Large intestine (tissue), 3 donors: ENCODE data around the gene TLR8. TPM values are rescaled to one million over a fixed set of nuclear protein-coding genes. Genes with fewer than 3 reads are reported as not detected.
A peak's percentile ranks its signal among the peaks of the same experiment; 100 is the strongest.
"Not testable (repeated sequence)": the region's sequence is repeated elsewhere in the genome, so short reads cannot be mapped to it uniquely, and the experiment has no call there.

ENCODE experiments used
- DNase-seq, 2 donors: peaks; one replicate each; pipeline versions ENCODE4 v3.0.0 to v3.0.0-alpha.2; 2013
- H3K27ac ChIP-seq: one replicate; pipeline ENCODE4 v1.5.1; 2013; ENCODE audit warnings: low read length
- H3K27me3 ChIP-seq: 2 replicates; pipeline ENCODE4 v1.6.1; 2013; ENCODE audit warnings: low read length; ENCODE audit not compliant: control insufficient read depth, insufficient read depth
- H3K36me3 ChIP-seq: 2 replicates; pipeline ENCODE4 v1.6.1; 2013; ENCODE audit warnings: low read length; ENCODE audit not compliant: control insufficient read depth, insufficient read depth
- H3K4me1 ChIP-seq: one replicate; pipeline ENCODE4 v1.6.1; 2013; ENCODE audit warnings: low read length; ENCODE audit not compliant: control insufficient read depth, insufficient read depth
- H3K4me3 ChIP-seq: one replicate; pipeline ENCODE4 v1.5.1; 2013; ENCODE audit warnings: low read length
- H3K9me3 ChIP-seq: one replicate; pipeline ENCODE4 v1.6.1; 2013; ENCODE audit warnings: mild to moderate bottlenecking, low read depth, low read length, moderate library complexity; ENCODE audit not compliant: control insufficient read depth
- WGBS: methylation state at CpG from one replicate; pipeline ENCODE4 v1.1.5; 2013; ENCODE audit warnings: low lambda C conversion rate; ENCODE audit not compliant: insufficient coverage; 5-methylcytosine and 5-hydroxymethylcytosine counted together
- polyA plus RNA-seq: library from polyadenylated mRNA; unstranded; fragments of 120-200 nt; gene quantifications from one replicate; pipeline ENCODE4 v1.2.1, GENCODE V29; 2013

TLR8 gene
- polyA plus RNA-seq, 1 donor = 0.67 TPM

DNA sequence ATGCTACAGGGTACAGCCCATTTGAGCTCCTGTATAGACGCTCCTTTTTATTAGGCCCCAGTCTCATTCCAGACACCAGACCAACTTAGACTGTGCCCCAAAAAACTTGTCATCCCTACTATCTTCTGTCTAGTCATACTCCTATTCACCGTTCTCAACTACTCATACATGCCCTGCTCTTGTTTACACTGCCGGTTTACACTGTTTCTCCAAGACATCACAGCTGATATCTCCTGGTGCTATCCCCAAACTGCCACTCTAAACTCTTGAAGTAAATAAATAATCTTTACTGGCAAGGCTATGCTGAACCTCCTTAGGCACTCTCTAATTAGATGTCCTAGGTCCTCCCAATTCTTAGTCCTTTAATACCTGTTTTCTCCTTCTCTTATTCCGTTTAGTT is 38.0 kb downstream of the TLR8 start:
- WGBS = no CpG with 5 or more reads among the region's 4 CpGs

DNA sequence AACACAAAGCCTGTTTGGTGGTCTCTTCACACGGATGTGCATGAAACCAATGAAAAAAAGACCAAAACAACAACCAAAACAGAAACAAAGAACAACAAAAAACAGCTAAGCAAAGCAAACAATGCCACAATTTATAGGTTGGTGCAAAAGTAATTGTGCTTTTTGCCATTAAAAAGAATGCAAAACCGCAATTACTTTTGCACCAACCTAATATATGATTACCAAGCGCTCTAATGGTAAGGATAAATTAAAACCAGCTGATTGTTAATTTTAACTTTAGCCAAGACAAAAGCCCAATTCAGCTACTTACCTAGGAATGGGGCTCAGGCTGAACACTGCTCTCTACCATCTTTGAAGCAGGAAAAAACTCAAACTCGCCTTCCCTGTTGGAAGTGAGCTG is 39.1 kb downstream of the TLR8 start:
- Histone ChIP-seq H3K36me3 (no peaks in the 10 kb centered on the region), H3K4me3 (no peak overlapping the region), H3K4me1 (peaks cover 18% of the 10 kb centered on the region), H3K9me3 (no peaks in the 10 kb centered on the region), H3K27me3 (no peaks in the 10 kb centered on the region), H3K27ac (no peak overlapping the region)
- no peak for DNase-seq
- no CpG with 5 or more reads among the region's 4 CpGs for WGBS

More for the DNA sequence above, 38.0 kb downstream of the TLR8 start:
- not testable (repeated sequence) for H3K27ac ChIP-seq, H3K27me3 ChIP-seq, H3K4me3 ChIP-seq, H3K9me3 ChIP-seq, H3K36me3 ChIP-seq, DNase-seq
- H3K4me1 ChIP-seq = peaks cover 10% of the 10 kb centered on the region

DNA sequence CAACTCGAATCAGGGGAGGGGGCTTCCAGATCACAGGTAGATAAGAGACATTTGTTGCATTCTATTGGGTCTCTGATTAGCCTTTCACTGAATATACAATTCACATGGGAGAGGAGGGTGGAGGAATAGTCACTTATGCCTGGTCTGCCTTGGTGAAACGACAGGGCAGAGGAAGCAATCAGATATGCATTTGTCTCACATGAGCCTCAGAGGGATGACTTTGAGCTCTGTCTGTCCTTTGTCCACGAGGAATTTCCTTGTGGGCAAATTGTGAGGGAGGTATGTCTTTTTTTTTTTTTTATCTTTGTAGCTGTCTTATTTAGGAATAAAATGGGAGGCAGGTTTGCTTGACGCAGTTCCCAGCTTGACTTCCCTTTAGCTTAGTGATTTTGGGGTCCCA is 40.0 kb downstream of the TLR8 start:
- Histone ChIP-seq H3K36me3 (no peaks in the 10 kb centered on the region), H3K27me3 (no peaks in the 10 kb centered on the region), H3K9me3 (no peaks in the 10 kb centered on the region), H3K4me3 (no peak overlapping the region), H3K4me1 (peaks cover 20% of the 10 kb centered on the region), H3K27ac (no peak overlapping the region)
- DNase-seq = no peak
- no CpG with 5 or more reads among the region's 4 CpGs for WGBS

DNA sequence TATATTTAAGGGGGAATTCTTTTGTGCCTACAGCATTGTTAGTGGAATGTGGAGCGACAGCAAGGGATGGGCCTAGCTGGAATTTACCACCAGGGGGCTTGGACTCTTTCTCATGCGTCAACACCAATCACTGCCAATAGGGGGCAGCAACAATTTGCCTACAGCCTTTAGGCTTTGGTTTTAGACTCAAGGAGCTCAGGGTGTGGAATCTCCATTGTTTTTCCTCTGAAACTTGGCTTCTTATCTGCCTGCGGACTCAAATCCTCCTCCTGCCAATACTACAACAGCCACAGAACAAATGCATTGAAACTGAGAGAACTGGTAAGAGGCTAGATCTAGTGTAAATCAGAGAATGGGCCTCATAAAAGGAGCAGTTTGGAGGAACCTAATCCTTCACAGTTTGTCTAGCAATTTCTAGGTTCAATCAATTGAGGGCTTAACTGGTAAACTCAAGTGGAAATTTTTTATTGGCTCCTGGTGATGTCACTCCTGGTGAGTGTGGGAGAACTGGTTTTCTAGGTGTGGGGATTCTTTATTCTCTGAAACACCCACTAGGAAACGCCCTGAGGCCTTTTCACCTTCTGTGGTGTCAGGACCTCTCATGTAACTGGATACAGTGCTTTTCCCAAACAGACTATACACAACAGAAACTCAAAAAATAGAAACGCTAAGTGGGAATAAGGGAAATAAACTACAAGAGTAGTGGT is 40.6 kb downstream of the TLR8 start:
- no peaks in the 10 kb centered on the region for H3K36me3 ChIP-seq
- no peak overlapping the region for H3K4me3 ChIP-seq
- peak; percentile 45 to 68 for DNase-seq
- no peaks in the 10 kb centered on the region for H3K27me3 ChIP-seq
- peaks cover 20% of the 10 kb centered on the region for H3K4me1 ChIP-seq
- no peaks in the 10 kb centered on the region for H3K9me3 ChIP-seq
- peak overlapping the region; percentile 58 for H3K27ac ChIP-seq
- 20% methylated on average over 1 of the region's 5 CpGs for WGBS

DNA sequence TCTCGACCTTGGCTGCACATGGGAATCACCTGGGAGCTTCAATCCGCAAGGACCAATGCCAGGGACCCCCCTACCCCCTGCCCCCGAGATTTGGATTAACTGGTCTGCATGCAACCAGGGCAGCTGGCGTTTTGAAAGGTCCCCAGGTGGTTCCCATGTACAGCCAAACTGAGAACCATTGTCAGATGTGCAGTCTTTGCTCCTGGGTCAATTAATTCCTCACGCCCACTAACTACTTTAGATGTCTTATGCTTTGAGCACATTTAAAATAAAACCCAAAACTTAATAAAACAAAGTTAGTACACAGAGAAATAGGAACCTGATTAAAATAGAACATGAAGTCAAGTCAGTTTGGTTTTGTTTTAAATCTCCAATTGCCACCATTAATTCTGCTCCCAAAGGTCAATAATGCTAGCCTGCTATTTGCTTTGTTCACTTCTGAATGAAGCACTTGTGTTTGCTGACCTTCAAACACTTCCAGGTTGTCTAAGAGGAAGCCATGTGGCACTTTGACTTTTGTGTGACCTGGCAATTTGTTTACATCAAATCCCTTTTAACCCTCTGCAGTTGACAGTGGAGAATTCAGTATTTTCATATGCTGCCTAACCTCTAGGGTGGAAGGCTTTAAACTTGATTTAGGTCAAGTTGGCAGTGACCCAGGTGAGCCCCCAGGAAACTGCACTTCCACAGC is 41.3 kb downstream of the TLR8 start:
- peaks cover 20% of the 10 kb centered on the region for H3K4me1 ChIP-seq
- no peaks in the 10 kb centered on the region for H3K9me3 ChIP-seq
- no CpG with 5 or more reads among the region's 5 CpGs for WGBS
- H3K27me3 ChIP-seq = no peaks in the 10 kb centered on the region
- peak in 1 of 2 donors; percentile 5 for DNase-seq
- no peaks in the 10 kb centered on the region for H3K36me3 ChIP-seq
- no peak overlapping the region for H3K4me3 ChIP-seq
- H3K27ac ChIP-seq = peak overlapping the region; percentile 58

DNA sequence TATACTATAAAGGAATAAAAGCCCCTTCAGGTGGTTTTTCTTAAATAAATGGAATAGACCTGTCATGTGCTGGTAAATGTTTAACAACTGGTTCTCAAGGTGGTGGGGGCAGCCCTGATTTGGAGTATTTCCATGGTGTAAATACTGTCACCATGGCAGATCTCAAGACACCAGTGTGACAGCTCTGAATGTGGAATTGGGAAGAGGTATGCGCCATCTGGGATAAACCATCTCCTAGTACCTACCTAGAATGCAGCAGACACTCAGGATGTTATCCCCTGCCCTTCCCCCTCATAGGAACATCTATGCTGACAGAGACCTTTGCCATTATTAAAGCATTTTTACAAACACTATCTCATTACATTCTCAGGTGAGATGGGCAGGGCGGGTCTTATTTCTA is 42.1 kb downstream of the TLR8 start:
- WGBS = no CpG with 5 or more reads among the region's 2 CpGs
- H3K9me3 ChIP-seq = no peaks in the 10 kb centered on the region
- no peak overlapping the region for H3K4me3 ChIP-seq
- H3K4me1 ChIP-seq = peaks cover 20% of the 10 kb centered on the region
- H3K27ac ChIP-seq = no peak overlapping the region
- DNase-seq = peak in 1 of 2 donors; percentile 10
- no peaks in the 10 kb centered on the region for H3K36me3 ChIP-seq
- H3K27me3 ChIP-seq = no peaks in the 10 kb centered on the region

DNA sequence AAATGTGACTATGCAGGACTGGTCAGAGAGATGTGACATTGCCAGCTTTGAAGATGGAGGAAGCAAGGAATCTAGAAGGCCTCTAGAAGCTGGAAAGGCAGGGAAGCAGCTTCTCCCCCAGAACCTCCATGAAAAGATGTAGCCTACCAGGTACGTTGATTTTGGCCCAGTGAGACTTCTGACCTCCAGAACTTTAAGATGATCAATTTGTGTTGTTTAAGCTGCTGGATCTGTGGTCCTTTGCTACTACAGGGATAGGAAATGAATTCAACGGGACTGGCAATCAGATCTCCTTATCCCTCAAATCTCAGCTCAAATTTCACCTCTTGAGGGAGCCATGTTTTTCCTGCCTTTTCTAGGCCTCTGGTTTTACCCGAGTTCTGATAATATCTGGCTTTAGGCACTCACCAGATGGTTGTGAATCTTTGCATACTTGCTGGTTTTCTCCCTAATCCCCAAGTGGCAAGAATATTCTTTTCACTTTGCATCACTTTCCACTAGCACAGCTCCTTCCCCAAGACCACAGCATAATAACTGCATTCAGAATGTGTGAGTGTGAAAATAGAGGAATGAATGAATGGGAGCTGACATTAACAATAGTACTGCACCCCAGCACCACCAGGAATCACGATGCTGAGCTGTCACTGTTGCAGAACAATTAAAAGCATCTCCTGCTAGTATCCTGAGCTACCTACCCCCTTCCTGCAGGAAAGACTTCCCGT is 42.9 kb downstream of the TLR8 start:
- no peak overlapping the region for H3K4me3 ChIP-seq
- WGBS = no CpG with 5 or more reads among the region's 5 CpGs
- no peak for DNase-seq
- H3K9me3 ChIP-seq = no peaks in the 10 kb centered on the region
- no peaks in the 10 kb centered on the region for H3K36me3 ChIP-seq
- peak overlapping the region; percentile 62 for H3K27ac ChIP-seq
- no peaks in the 10 kb centered on the region for H3K27me3 ChIP-seq
- peaks cover 20% of the 10 kb centered on the region for H3K4me1 ChIP-seq

DNA sequence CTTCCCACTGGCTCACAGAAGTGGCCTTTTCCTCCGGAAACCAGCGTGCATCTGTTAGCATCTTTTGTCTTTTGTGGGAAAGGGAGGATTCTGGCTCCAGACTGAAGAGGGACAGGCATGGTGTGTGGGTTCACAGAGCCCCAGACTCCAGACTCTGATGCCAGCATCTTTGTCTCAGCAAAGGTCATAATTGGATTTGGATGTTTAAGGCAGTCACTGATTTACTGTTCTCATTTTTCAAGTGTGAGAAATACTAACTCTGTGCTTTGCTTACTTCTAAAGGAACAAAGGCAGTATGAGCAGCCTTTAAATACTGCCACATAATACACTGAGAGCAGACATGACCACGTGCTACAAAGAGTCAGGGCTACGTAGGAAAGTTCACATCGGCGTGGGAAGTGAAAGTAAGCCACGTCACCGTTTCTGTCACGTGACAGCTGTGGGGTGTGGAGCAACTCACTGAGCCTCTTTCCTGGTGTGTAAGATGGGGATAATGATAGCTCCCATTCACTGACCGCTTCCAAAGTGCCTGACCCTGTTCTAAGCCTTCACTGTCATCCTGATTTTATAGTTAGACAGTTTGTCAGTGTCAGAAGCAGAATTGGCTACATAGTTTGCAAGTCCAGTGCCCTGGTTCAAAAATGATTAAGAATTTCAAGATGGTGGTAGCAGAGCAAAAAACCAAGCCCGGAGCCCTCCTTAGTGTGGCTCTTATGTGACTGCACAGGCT is 43.7 kb downstream of the TLR8 start:
- H3K9me3 ChIP-seq = no peaks in the 10 kb centered on the region
- no peaks in the 10 kb centered on the region for H3K27me3 ChIP-seq
- peak; percentile 76 to 86 for DNase-seq
- H3K4me1 ChIP-seq = peaks cover 20% of the 10 kb centered on the region
- H3K36me3 ChIP-seq = no peaks in the 10 kb centered on the region
- H3K4me3 ChIP-seq = no peak overlapping the region
- H3K27ac ChIP-seq = peak overlapping the region; percentile 68
- no CpG with 5 or more reads among the region's 11 CpGs for WGBS

DNA sequence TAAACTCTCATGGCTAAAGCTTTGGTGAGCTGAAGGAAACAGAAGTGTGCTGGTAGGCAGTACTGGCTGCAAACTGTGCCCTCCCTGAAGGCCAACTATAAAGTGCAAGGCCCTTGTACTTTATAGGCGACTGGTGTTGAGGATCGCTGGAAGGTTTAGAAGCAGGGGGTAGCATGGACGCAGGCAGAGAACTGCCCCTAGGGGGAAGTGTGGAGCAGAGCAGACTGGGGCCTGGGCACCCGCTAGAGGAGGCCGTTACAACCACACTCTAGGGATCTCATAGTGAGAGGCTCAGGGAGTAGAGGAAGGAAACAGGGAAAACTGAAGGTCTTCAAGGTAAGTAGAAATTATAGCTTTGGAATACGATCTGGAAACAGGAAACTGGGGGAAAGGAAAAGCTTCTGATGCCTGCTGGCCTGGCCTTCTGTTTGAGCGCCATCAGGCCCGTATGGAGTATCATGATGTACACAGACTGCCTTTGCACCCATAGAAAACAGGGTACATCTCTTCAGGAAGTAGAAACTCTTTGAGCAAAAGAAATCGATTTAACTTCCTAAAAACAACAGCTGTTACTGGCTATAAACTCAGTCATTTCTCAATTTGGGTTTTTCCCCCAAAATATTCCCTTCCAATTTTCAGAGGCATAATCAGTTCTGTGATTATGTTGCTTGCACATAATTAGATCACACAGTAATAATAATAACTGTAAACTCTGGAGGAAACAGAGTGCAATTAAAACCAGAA is 44.6 kb downstream of the TLR8 start:
- DNase-seq = peak in 1 of 2 donors; percentile 37
- Histone ChIP-seq H3K9me3 (no peaks in the 10 kb centered on the region), H3K4me3 (no peak overlapping the region), H3K36me3 (no peaks in the 10 kb centered on the region), H3K27ac (peak overlapping the region; percentile 68), H3K4me1 (peaks cover 22% of the 10 kb centered on the region), H3K27me3 (no peaks in the 10 kb centered on the region)
- no CpG with 5 or more reads among the region's 9 CpGs for WGBS
